SK-N-MC (cell line): ENCODE measurements around the gene OLIG2.

ENCODE experiments used
- EZH2 ChIP-seq: fragments of 200-600 bp; sonication (generic); IDR thresholded peaks from one replicate; pipeline ENCODE4 v1.6.1; 2017; ENCODE audit warnings: antibody characterized with exemption
- FOXP2 ChIP-seq: optimal IDR thresholded peaks from 2 replicates; pipeline ENCODE3; 2011; ENCODE audit warnings: mild to moderate bottlenecking, moderate library complexity; ENCODE audit not compliant: insufficient read depth; ENCODE audit errors: extremely low read length, control extremely low read depth
- POLR2AphosphoS5 ChIP-seq: IDR thresholded peaks from 2 replicates; pipeline ENCODE4 v1.6.1; 2012; ENCODE audit warnings: mild to moderate bottlenecking, low read depth, low read length, borderline replicate concordance

GRCh38 chr21:33019516-33019884 is 6.2 kb upstream of the OLIG2 start:
- TF ChIP-seq EZH2 (no peak), POLR2AphosphoS5 (no peak), FOXP2 (no peak)
